KBM-7 (cell line): Measurements from ENCODE around the gene TTLL5.

ENCODE experiments used
- DNase-seq: peaks from one replicate; pipeline ENCODE4 v3.0.0-alpha.2; 2015
- in situ Hi-C: fragments of 300-500 bp; cut with MboI; formaldehyde crosslinking; loops from 2 replicates; pipeline ENCODE4 v1.14.3; 2020; ENCODE audit warnings: low sequenced_read_pairs, low pct_unique_long_range_greater_than_20kb, mixed read lengths

Gene TTLL5

DNA sequence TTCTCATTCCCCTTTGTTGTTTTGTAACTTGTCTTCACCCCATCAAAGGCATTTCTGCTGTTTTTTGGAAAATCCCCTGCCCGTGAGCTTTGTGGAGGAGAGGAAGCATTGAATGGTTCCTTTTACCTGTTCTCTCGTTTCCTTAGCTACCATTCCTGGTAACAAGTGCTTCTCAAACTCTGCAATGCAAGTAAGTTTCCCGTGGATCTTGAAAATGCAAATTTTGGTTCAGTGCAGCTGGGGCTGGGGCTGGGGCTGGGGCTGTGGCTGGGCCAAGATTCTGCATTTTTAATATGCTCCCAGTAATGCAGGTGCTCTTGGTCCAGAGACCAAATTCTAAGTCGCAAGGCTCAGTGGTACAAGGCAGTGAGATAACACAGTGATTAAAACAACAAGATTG, 151.6 kb downstream of the TTLL5 start:
- no peak for DNase-seq
- in situ Hi-C loops: no loop called here

- DNase-seq: no peak
- in situ Hi-C loops: no loop called here
Measured at GRCh38 chr14:75820761-75821160, 159.7 kb downstream of the TTLL5 start.

DNA sequence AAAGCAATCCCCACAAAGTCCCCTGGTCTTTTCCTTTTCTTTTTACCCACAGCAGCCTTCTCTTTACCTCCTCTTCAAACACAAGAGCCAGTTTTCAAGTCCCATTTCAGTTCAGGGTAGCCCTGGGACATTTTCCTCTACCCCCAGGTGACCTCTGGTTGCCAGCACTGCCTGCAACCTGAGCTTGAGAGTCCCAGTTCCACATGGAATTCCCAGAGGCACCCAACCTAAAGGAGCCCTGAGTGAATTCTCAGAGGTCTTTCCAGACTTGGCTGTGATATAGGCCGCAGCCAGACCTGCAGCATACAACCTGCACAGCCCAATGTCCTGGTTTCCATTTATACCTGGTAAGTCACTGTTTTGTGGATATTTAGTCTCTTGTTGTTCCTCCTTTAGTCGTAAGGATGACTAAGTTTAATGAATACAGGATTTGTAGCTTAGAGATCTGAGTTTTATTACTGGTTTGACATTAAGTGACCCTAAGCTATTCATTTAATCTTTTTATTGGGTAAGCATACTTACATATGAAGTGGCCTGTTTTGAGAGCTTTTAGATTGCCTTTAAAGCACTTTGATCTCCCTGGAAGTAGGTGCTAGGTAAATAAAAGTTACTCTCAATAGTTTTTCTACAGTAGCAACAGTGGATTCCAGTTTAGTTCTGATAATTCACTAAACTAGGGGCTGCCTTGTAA, 160.9 kb downstream of the TTLL5 start:
- no peak for DNase-seq
- in situ Hi-C loops: no loop called here

GRCh38 chr14:75822522-75823141, 161.6 kb downstream of the TTLL5 start:
- in situ Hi-C loops: no loop called here
- DNase-seq: no peak

DNA sequence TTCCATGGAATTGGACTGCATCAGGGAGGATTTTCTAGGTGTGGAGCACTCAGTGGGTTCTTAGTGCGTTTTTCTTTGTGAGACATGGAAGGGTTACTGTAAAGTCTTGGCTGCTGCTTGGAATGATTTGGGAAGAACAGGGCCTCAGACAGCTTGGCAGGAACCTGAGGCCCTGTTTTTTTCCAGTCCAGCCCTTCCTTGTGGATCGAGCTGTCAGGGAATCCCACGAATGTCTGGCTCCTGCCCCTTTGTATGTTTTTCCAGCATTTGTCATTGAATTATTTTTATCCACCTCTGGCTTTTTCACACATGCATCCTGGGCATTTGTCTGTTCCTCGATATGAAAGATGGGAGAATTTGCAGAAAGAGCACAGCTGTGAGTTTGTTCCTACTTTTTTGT, 162.3 kb downstream of the TTLL5 start:
- no peak for DNase-seq
- in situ Hi-C loops: no loop called here

DNA sequence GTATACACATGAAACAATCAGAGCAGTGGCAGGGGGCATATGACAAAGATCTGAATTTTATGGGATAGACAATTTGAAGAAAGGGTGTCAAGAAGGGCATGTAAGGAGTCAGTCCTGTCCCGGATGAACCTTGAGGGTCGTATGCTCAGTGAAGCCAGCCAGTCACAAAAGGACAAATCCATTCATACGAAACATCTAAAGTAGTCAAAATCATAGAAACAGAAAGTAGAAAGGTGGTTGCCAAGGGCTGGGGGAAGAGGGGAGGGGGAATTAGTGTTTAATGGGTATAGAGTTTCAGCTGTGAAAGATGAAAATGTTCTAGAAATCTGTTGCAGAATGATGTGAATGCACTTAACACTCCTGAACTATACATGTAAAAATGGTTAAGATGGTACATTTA, 163.3 kb downstream of the TTLL5 start:
- in situ Hi-C loops: no loop called here

GRCh38 chr14:75825147-75825592, 164.1 kb downstream of the TTLL5 start:
- in situ Hi-C loops: no loop called here
- no peak for DNase-seq

More for the DNA sequence above, 163.3 kb downstream of the TTLL5 start:
- DNase-seq: no peak

DNA sequence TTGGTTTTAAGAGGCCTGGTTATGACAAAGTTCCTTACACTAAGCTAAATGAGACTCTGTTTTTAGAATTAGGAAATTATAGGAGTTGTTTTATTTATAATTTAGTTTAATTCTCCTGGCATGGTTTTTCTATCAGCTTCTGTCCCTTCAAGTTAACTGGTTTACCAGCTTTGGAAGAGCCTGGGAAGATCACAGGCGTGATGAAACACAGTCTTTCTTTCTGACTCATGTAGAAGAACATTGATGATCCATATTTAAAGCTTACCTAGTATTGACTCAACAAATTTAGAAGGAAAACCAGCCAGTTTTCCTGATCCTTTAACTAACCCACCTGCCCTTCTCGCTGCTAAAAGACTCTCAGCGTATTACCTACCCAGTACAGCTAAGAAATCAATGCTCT, 165.6 kb downstream of the TTLL5 start:
- no peak for DNase-seq
- in situ Hi-C loops: no loop called here

GRCh38 chr14:75827331-75827730, 166.3 kb downstream of the TTLL5 start:
- DNase-seq: no peak
- in situ Hi-C loops: no loop called here

GRCh38 chr14:75829316-75829715, 168.3 kb downstream of the TTLL5 start:
- no peak for DNase-seq
- in situ Hi-C loops: no loop called here

GRCh38 chr14:75831455-75831854, 170.4 kb downstream of the TTLL5 start:
- peak; percentile 78 for DNase-seq

GRCh38 chr14:75831952-75832351, 170.9 kb downstream of the TTLL5 start:
- DNase-seq: no peak
- in situ Hi-C loops: no loop called here

More at GRCh38 chr14:75831455-75831854, 170.4 kb downstream of the TTLL5 start:
- in situ Hi-C loops: no loop called here

DNA sequence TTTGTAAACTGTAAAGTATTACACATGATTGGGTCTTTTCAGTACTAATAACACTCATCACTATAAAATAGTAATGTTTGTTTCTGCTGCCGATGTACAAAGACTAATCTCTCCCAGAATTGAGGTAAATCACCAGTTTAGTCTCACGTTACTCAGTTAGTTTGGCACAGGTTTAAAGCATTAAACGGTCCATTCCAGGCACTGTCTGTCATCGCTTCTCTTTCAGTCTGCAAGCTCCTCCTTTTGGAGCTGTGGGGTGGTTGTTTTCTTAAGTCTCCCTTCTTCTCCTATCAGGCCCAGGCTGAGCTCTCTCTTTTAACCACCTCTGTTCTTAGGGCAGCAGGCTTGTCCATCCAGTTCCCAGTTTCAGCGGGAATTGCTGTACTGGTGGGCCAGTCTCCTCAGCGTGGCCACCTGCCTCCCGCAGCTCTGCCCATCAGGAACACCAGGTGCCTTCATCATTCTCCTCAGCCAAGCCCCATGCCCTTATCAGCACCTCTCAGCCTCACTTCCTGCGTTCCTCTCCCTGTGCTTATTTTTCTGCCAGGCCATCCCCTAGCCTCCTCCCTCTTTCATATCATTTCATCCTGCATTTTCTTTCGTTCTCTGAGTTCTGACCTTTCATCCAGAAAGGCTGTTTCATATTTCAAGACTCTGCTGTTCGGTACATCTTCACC, 171.7 kb downstream of the TTLL5 start:
- in situ Hi-C loops: no loop called here
- no peak for DNase-seq

- in situ Hi-C loops: no loop called here
- no peak for DNase-seq
Measured at GRCh38 chr14:75833326-75834020, 172.4 kb downstream of the TTLL5 start.

DNA sequence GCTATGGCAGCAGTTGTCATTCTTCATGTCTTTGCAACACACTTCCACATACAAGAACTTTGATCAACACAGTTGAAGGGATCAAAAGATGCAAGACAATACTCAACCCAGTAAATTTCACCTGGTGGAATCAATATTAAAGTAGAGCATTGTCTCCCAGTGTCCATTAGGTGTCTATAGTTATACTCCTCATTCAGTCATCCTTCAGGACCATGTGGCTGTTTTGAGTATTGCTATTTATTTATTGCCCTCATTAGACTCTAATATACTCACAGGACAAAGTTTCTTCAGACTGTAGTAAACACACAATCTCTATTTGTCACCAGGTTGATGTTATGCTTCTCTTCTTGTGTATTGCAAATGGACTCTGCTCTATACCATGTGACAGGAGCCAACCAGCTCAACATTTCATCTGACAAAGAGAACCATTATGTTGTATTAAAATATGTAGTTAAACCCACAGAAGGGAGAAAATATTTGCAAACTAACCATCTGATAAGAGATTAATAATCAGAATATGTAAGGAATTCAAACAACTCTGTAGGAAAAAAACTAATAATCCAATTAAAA, 174.2 kb downstream of the TTLL5 start:
- DNase-seq: no peak
- in situ Hi-C loops: no loop called here

DNA sequence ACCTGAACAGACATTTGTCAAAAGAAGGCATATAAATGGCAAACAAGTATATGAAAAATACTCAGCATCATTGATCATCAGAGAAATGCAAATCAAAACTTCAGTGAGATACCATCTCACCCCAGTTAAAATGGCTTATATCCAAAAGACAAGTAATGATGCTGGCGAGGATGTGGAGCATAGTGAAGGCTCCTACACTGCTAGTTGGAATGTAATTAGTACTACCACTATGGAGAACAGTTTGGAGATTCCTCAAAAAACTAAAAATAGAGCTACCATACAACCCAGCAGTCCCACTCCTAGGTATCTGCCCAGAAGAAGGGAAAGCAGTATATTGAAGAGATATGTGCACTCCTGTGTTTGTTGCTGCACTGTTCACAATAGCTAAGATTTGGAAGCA, 174.7 kb downstream of the TTLL5 start:
- DNase-seq: no peak
- in situ Hi-C loops: no loop called here

DNA sequence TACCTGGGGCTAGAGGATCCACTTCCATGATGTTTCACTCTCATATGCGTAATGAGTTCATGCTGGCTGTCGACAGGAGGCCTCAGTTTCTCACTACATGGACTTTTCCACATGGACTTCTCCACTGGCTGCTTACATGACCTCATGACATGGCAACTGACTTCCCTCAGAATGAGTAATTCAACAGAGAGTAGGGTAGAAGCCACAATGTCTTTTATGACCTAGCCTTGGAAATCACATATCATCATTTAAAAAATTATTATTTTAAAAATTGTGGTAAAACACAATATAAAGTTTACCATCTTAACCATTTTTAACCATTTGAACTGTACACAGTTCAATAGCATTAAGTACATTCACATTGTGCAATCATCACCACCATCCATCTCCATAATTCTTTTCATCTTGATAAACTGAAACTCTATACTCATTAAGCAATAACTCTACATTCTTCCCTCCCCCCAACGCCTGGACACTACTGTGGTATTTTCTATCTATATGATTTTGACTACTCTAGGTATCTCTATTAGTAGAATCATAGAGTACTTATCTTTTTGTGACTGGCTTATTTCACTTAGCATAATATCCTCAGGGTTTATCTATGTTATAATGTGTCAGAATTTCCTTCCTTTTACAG, 176.2 kb downstream of the TTLL5 start:
- DNase-seq: no peak
- in situ Hi-C loops: no loop called here

DNA sequence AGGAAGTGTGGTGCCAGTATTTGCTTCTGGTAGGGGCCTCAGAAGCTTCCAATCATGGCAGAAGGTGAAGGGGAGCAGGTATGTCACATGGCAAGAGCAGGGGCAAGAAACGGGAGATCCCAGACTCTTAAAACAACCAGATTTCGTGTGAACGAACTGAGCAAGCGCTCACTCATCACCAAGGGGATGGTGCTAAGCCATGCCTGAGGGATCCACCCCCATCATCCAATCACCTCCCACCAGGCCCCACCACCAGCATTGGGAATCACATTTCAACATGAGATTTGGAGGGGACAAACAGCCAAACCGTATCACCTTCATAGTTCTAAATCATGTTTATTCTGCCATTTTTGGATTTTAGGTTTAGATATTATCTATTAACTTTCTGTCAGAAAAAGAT, 179.9 kb downstream of the TTLL5 start:
- in situ Hi-C loops: no loop called here
- DNase-seq: no peak

GRCh38 chr14:75842551-75842950, 181.5 kb downstream of the TTLL5 start:
- DNase-seq: no peak
- in situ Hi-C loops: no loop called here
